H1 (cell line): ENCODE data around the gene MRPS18C. TPM values are rescaled to one million over a fixed set of nuclear protein-coding genes. Genes with fewer than 3 reads are reported as not detected.

Experiments used
- CTCF ChIA-PET: fragments of 300-600 bp; sonication (Branson Sonifier 250); formaldehyde crosslinking; loops from one replicate; lab custom pipeline; 2021; ENCODE audit not compliant: partially characterized antibody; lab: Charles Lee
- POLR2A ChIA-PET: fragments of 300-600 bp; sonication (Branson Sonifier 250); formaldehyde crosslinking; loops from one replicate; lab custom pipeline; 2021; ENCODE audit warnings: inconsistent platforms; ENCODE audit not compliant: partially characterized antibody; lab: Charles Lee
- DNase-seq, 2 experiments: peaks; one replicate each; pipeline versions ENCODE4 v3.0.0 to v3.0.0-alpha.2; 2010 to 2022; ENCODE audit warnings: low spot score in 2 of 2, low read depth in 1 of 2, mixed read lengths in 1 of 2
- FAIRE-seq: peaks from 2 replicates; lab custom pipeline; 2011; peaks lifted over from hg19 to GRCh38; lab: Jason Lieb, UNC
- H2AFZ ChIP-seq: 2 replicates; pipeline ENCODE4 v1.8.1; 2012; ENCODE audit warnings: low read length, inconsistent platforms
- H2AK5ac ChIP-seq: 2 replicates; pipeline ENCODE4 v1.6.1; 2013; ENCODE audit warnings: low read depth, low read length
- H2BK120ac ChIP-seq: replicated peaks from 2 replicates; pipeline ENCODE3; 2013; ENCODE audit warnings: low read depth, low read length, inconsistent platforms
- H2BK12ac ChIP-seq: 2 replicates; pipeline ENCODE4 v1.6.1; 2013; ENCODE audit warnings: low read depth, low read length
- H2BK15ac ChIP-seq: 2 replicates; pipeline ENCODE4 v1.6.1; 2013; ENCODE audit warnings: low read length
- H2BK20ac ChIP-seq: 2 replicates; pipeline ENCODE4 v1.6.1; 2013; ENCODE audit warnings: low read length
- H2BK5ac ChIP-seq: 2 replicates; pipeline ENCODE4 v1.6.1; 2013; ENCODE audit warnings: low read depth, low read length
- H3K14ac ChIP-seq: 2 replicates; pipeline ENCODE4 v1.6.1; 2013; ENCODE audit warnings: inconsistent platforms; ENCODE audit not compliant: insufficient read length
- H3K18ac ChIP-seq: 2 replicates; pipeline ENCODE4 v1.6.1; 2013; ENCODE audit warnings: low read length; ENCODE audit errors: extremely low read depth
- H3K23ac ChIP-seq: 2 replicates; pipeline ENCODE4 v1.6.1; 2013; ENCODE audit warnings: inconsistent platforms; ENCODE audit not compliant: insufficient read length
- H3K23me2 ChIP-seq: 2 replicates; pipeline ENCODE4 v1.6.1; 2013; ENCODE audit warnings: low read depth, low read length
- H3K27ac ChIP-seq: 2 replicates; pipeline ENCODE4 v1.6.1; 2011; ENCODE audit warnings: low read depth, low read length, inconsistent platforms
- H3K27me3 ChIP-seq, 4 experiments: replicated peaks in 1 of 4; 1 replicate in 1 of 4; 2 replicates in 3 of 4; pipeline versions ENCODE4 v1.6.1 to v1.8.1; 2011 to 2013; ENCODE audit warnings: low read length in 3 of 4, mild to moderate bottlenecking in 3 of 4, inconsistent platforms in 2 of 4, mixed read lengths in 2 of 4, moderate library complexity in 1 of 4; ENCODE audit not compliant: control insufficient read depth in 3 of 4, insufficient read depth in 3 of 4; ENCODE audit errors: extremely low read depth in 1 of 4
- H3K36me3 ChIP-seq, 4 experiments: 2 replicates each; pipeline versions ENCODE4 v1.6.1 to v1.8.1; 2011 to 2013; ENCODE audit warnings: mild to moderate bottlenecking in 4 of 4, low read length in 3 of 4, moderate library complexity in 2 of 4, control low read depth in 1 of 4, inconsistent platforms in 1 of 4; ENCODE audit not compliant: insufficient read depth in 4 of 4, control insufficient read depth in 2 of 4
- H3K4ac ChIP-seq: replicated peaks from 2 replicates; pipeline ENCODE3; 2013; ENCODE audit warnings: low read length, low read depth, mixed read lengths, inconsistent platforms; ENCODE audit not compliant: insufficient read length
- H3K4me1 ChIP-seq, 4 experiments: replicated peaks in 1 of 4; 1 replicate in 1 of 4; 2 replicates in 3 of 4; pipeline versions ENCODE4 v1.6.1 to v1.8.1; 2011 to 2013; ENCODE audit warnings: low read length in 3 of 4, inconsistent platforms in 2 of 4, mixed read lengths in 1 of 4; ENCODE audit not compliant: insufficient read depth in 4 of 4, control insufficient read depth in 3 of 4
- H3K4me2 ChIP-seq, 2 experiments: 2 replicates each; pipeline versions ENCODE4 v1.6.1 to v1.8.1; 2011 to 2013; ENCODE audit warnings: low read depth in 2 of 2, low read length in 2 of 2, control low read depth in 1 of 2, inconsistent platforms in 1 of 2, mild to moderate bottlenecking in 1 of 2; ENCODE audit not compliant: insufficient read depth in 1 of 2
- H3K4me3 ChIP-seq, 4 experiments: fragments of 200-600, 300-600 bp in 1 of 4; sonication (generic), shearing (Covaris generic), sonication (Bioruptor Twin) in 1 of 4; 2 replicates each; pipeline versions ENCODE4 v1.5.1 to v1.8.1; 2011 to 2016; ENCODE audit warnings: low read length in 4 of 4, low read depth in 3 of 4, control low read depth in 2 of 4, inconsistent platforms in 2 of 4, mild to moderate bottlenecking in 2 of 4, mixed read lengths in 1 of 4, moderate library complexity in 1 of 4; ENCODE audit not compliant: insufficient read depth in 2 of 4; ENCODE audit errors: extremely low read depth in 1 of 4
- H3K56ac ChIP-seq: replicated peaks from 2 replicates; pipeline ENCODE3; 2013; ENCODE audit warnings: low read depth, mild to moderate bottlenecking, mixed read lengths, low read length, inconsistent platforms; ENCODE audit not compliant: insufficient read length
- H3K79me1 ChIP-seq: 2 replicates; pipeline ENCODE4 v1.6.1; 2013; ENCODE audit warnings: low read depth, low read length, control low read depth
- H3K79me2 ChIP-seq, 2 experiments: 2 replicates each; pipeline versions ENCODE4 v1.6.1 to v1.8.1; 2012 to 2013; ENCODE audit warnings: low read length in 2 of 2, mild to moderate bottlenecking in 2 of 2, inconsistent platforms in 1 of 2; ENCODE audit not compliant: insufficient read depth in 2 of 2, control insufficient read depth in 1 of 2
- H3K9ac ChIP-seq, 4 experiments: replicated peaks in 1 of 4; 1 replicate in 1 of 4; 2 replicates in 3 of 4; pipeline versions ENCODE4 v1.6.1 to v1.8.1; 2011 to 2013; ENCODE audit warnings: low read depth in 3 of 4, low read length in 3 of 4, control low read depth in 2 of 4, mild to moderate bottlenecking in 2 of 4, moderate library complexity in 2 of 4, inconsistent platforms in 1 of 4; ENCODE audit errors: extremely low read depth in 1 of 4
- H3K9me3 ChIP-seq, 2 experiments: 2 replicates each; pipeline versions ENCODE4 v1.6.1 to v1.8.1; 2012 to 2013; ENCODE audit warnings: mild to moderate bottlenecking in 2 of 2, moderate library complexity in 2 of 2, control low read depth in 1 of 2, inconsistent platforms in 1 of 2, low read depth in 1 of 2, low read length in 1 of 2, mixed read lengths in 1 of 2; ENCODE audit not compliant: insufficient read depth in 2 of 2
- H4K20me1 ChIP-seq, 2 experiments: replicated peaks in 1 of 2; 2 replicates each; pipeline versions ENCODE3 to v1.8.1; 2011 to 2013; ENCODE audit warnings: inconsistent platforms in 2 of 2, low read length in 2 of 2, mild to moderate bottlenecking in 1 of 2; ENCODE audit not compliant: insufficient read depth in 2 of 2, control insufficient read depth in 1 of 2
- H4K5ac ChIP-seq: 2 replicates; pipeline ENCODE4 v1.6.1; 2013; ENCODE audit warnings: low read length, low read depth, mixed read lengths, inconsistent platforms; ENCODE audit not compliant: insufficient read length
- H4K8ac ChIP-seq: 2 replicates; pipeline ENCODE4 v1.8.0; 2013; ENCODE audit warnings: mild to moderate bottlenecking, moderate library complexity, low read length, inconsistent platforms; ENCODE audit not compliant: insufficient read depth; ENCODE audit errors: extremely low read depth
- H4K91ac ChIP-seq: replicated peaks from 2 replicates; pipeline ENCODE3; 2013; ENCODE audit warnings: low read length, mixed read lengths, inconsistent platforms; ENCODE audit not compliant: insufficient read length
- CBX5 ChIP-seq: fragments of 300-800, 300-1000 bp; sonication (generic); IDR thresholded peaks from 2 replicates; pipeline ENCODE4 v1.7.1; 2016; ENCODE audit warnings: antibody characterized with exemption, low read length, low read depth
- CTCF ChIP-seq, 3 experiments: IDR thresholded peaks; 1 replicate in 2 of 3; 2 replicates in 1 of 3; pipeline versions ENCODE4 v1.5.1 to v1.6.1; 2011; ENCODE audit warnings: low read length in 3 of 3, mild to moderate bottlenecking in 3 of 3, inconsistent platforms in 2 of 3, low read depth in 1 of 3, moderate library complexity in 1 of 3; ENCODE audit not compliant: insufficient read depth in 1 of 3; ENCODE audit errors: control extremely low read depth in 1 of 3
- SIRT6 ChIP-seq: IDR thresholded peaks from one replicate; pipeline ENCODE4 v1.7.1; 2012; ENCODE audit warnings: low read length, inconsistent platforms
- WGBS, 2 experiments: shearing (Covaris generic) in 1 of 2; methylation state at CpG; one replicate each; pipeline versions ENCODE4 v1.1.6 to v1.1.7; 2013 to 2015; ENCODE audit warnings: low lambda C conversion rate in 2 of 2, mixed read lengths in 2 of 2, inconsistent platforms in 1 of 2, low coverage in 1 of 2, missing lambda C conversion rate in 1 of 2; ENCODE audit not compliant: insufficient replicate concordance in 2 of 2, insufficient coverage in 1 of 2, insufficient read length in 1 of 2; ENCODE audit errors: extremely low coverage in 1 of 2, missing lambda C conversion rate in 1 of 2; 5-methylcytosine and 5-hydroxymethylcytosine counted together
- polyA plus RNA-seq, 7 experiments: library from polyadenylated mRNA; depleted of rRNA in 3 of 7; stranded (reverse) in 5 of 7; unstranded in 2 of 7; fragments of >200 nt in 5 of 7; fragments of 200-250 nt in 2 of 7; gene quantifications; 1 replicate in 5 of 7; 2 replicates in 1 of 7; 4 replicates in 1 of 7; pipeline versions ENCODE4 v1.2.1 to v1.2.3, GENCODE V29; 2011 to 2013; ENCODE audit warnings: missing spikeins in 2 of 7, mixed read lengths in 2 of 7
- total RNA-seq: library from RNA; stranded (reverse); fragmentation: NEBNext Ultra II Directional; extraction: Animal tissue kit (Norgen Biotek cat#: 25700); gene quantifications from 2 replicates; pipeline ENCODE4 v1.2.1, GENCODE V29; 2021

MRPS18C gene
- total and polyA plus RNA-seq, 2 of the 8 experiments (the other 6 are each of a cell fraction or from before 2014, with no cell fraction given) = 22.6 to 50.3 TPM

GRCh38 chr4:83413676-83414075 lies 42.2 kb upstream of the MRPS18C start:
- H3K79me2 ChIP-seq = no peaks in the 10 kb centered on the region
- no peak overlapping the region for H4K91ac ChIP-seq
- no peaks in the 10 kb centered on the region for H4K20me1 ChIP-seq
- no peak overlapping the region for H2BK20ac ChIP-seq
- H3K9me3 ChIP-seq = no peaks in the 10 kb centered on the region
- H3K4me2 ChIP-seq = no peak overlapping the region
- H2BK5ac ChIP-seq = no peak overlapping the region
- WGBS, 2 experiments = 97% methylated on average over 2 of the region's 2 CpGs; no CpG with 5 or more reads in 1 of the 2 experiments
- H3K27me3 ChIP-seq = no peaks in the 10 kb centered on the region
- no peak overlapping the region for H3K18ac ChIP-seq
- H3K4me3 ChIP-seq = no peak overlapping the region
- no peak overlapping the region for H4K5ac ChIP-seq
- no peaks in the 10 kb centered on the region for H3K23me2 ChIP-seq
- CTCF ChIA-PET = interaction anchor here (0.8 to 1.1 kb wide), 2 partner anchors 16 to 32 kb away, joined by 3 read pairs; no protein-coding TSS in a partner anchor
- H4K8ac ChIP-seq = no peak overlapping the region
- H3K14ac ChIP-seq = no peak overlapping the region
- no peak overlapping the region for H2BK120ac ChIP-seq
- TF ChIP-seq SIRT6 = no peak
- TF ChIP-seq CBX5 = no peak
- TF ChIP-seq CTCF (IDR thresholded peaks at IDR 0.05; ENCODE audit: control extremely low read depth in 1 of 3, insufficient read depth in 1 of 3, low read depth in 1 of 3, low read length in 3 of 3) = no peak
- POLR2A ChIA-PET = no interaction called here
- no peak for FAIRE-seq
- H2BK15ac ChIP-seq = no peak overlapping the region
- no peak overlapping the region for H2AFZ ChIP-seq
- DNase-seq = no peak
- H3K4ac ChIP-seq = no peak overlapping the region
- peak overlapping the region in 1 of 4 experiments; percentile 27; a peak in 2 of 7 replicates for H3K9ac ChIP-seq
- no peaks in the 10 kb centered on the region for H3K4me1 ChIP-seq
- no peak overlapping the region for H2BK12ac ChIP-seq
- no peak overlapping the region for H3K27ac ChIP-seq
- H3K36me3 ChIP-seq = peaks cover 0 to 3% (median 1%) of the 10 kb centered on the region in 4 experiments; a peak in 2 of 8 replicates
- H3K56ac ChIP-seq = no peak overlapping the region
- no peak overlapping the region for H3K23ac ChIP-seq
- H2AK5ac ChIP-seq = no peak overlapping the region
- H3K79me1 ChIP-seq = no peaks in the 10 kb centered on the region
